Inflammatory macrophage treated with lipopolysaccharide for 4 hours (primary cell): ENCODE data around the gene WDR72.
"Not testable (repeated sequence)": the region's sequence is repeated elsewhere in the genome, so short reads cannot be mapped to it uniquely, and the experiment has no call there.

ENCODE experiments used
- DNase-seq: peaks from one replicate; pipeline ENCODE4 v3.0.0-alpha.2; 2020

The WDR72 gene

GRCh38 chr15:53695365-53695764 is 64.1 kb downstream of the WDR72 start:
- no peak for DNase-seq

GRCh38 chr15:53694476-53694874 is 65.0 kb downstream of the WDR72 start:
- no peak for DNase-seq

- no peak for DNase-seq
Observed at GRCh38 chr15:53693729-53694475, 65.6 kb downstream of the WDR72 start.

GRCh38 chr15:53684162-53684561 is 75.3 kb downstream of the WDR72 start:
- not testable (repeated sequence) for DNase-seq

GRCh38 chr15:53681056-53681455 is 78.4 kb downstream of the WDR72 start:
- DNase-seq: no peak

GRCh38 chr15:53675832-53676231 is 83.6 kb downstream of the WDR72 start:
- no peak for DNase-seq

- DNase-seq: no peak
Observed at GRCh38 chr15:53671545-53671944, 87.9 kb downstream of the WDR72 start.

- DNase-seq: no peak
Observed at GRCh38 chr15:53670701-53671100, 88.8 kb downstream of the WDR72 start.

- no peak for DNase-seq
Observed at GRCh38 chr15:53665930-53666329, 93.5 kb downstream of the WDR72 start.

GRCh38 chr15:53658827-53659555 is 100.5 kb downstream of the WDR72 start:
- no peak for DNase-seq

GRCh38 chr15:53658255-53658654 is 101.2 kb downstream of the WDR72 start:
- no peak for DNase-seq

GRCh38 chr15:53648934-53649333 is 110.5 kb downstream of the WDR72 start:
- no peak for DNase-seq

GRCh38 chr15:53644660-53645059 is 114.8 kb downstream of the WDR72 start:
- no peak for DNase-seq

GRCh38 chr15:53634517-53635106 is 124.9 kb downstream of the WDR72 start:
- no peak for DNase-seq

- no peak for DNase-seq
Observed at GRCh38 chr15:53627279-53627678, 132.2 kb downstream of the WDR72 start.

- no peak for DNase-seq
Observed at GRCh38 chr15:53625962-53626845, 133.3 kb downstream of the WDR72 start.

GRCh38 chr15:53625260-53625659 is 134.2 kb downstream of the WDR72 start:
- DNase-seq: no peak

- DNase-seq: no peak
Observed at GRCh38 chr15:53618461-53618860, 141.0 kb downstream of the WDR72 start.

- no peak for DNase-seq
Observed at GRCh38 chr15:53611145-53611920, 148.1 kb downstream of the WDR72 start.

GRCh38 chr15:53591041-53591440 is 168.4 kb downstream of the WDR72 start:
- DNase-seq: no peak

GRCh38 chr15:53590380-53590779 is 169.1 kb downstream of the WDR72 start:
- no peak for DNase-seq

- DNase-seq: no peak
Observed at GRCh38 chr15:53589520-53590057, 169.9 kb downstream of the WDR72 start.
